HG03139 (cell line): ENCODE results near the gene TMEM248.
"Not testable (repeated sequence)": the region's sequence is repeated elsewhere in the genome, so short reads cannot be mapped to it uniquely, and the experiment has no call there.

ENCODE experiments used
- ATAC-seq: cut with Tn5 transposase; IDR thresholded peaks from one replicate; pipeline ENCODE4 v1.9.1; 2021; ENCODE audit not compliant: unreplicated experiment

Gene TMEM248

GRCh38 chr7:66907731-66908130 is 13.3 kb upstream of the TMEM248 start:
- no peak for ATAC-seq

GRCh38 chr7:66908598-66908997 is 12.4 kb upstream of the TMEM248 start:
- not testable (repeated sequence) for ATAC-seq

- ATAC-seq, result no peak
Measured at GRCh38 chr7:66910789-66911188, 10.2 kb upstream of the TMEM248 start.

GRCh38 chr7:66911191-66911590 is 9.8 kb upstream of the TMEM248 start:
- ATAC-seq, result not testable (repeated sequence)

- ATAC-seq, result no peak
Measured at GRCh38 chr7:66912195-66912594, 8.8 kb upstream of the TMEM248 start.

GRCh38 chr7:66913118-66914037 is 7.6 kb upstream of the TMEM248 start:
- no peak for ATAC-seq

- not testable (repeated sequence) for ATAC-seq
Measured at GRCh38 chr7:66917904-66918303, 3.1 kb upstream of the TMEM248 start.

GRCh38 chr7:66919304-66919703 is 1.7 kb upstream of the TMEM248 start:
- ATAC-seq, result no peak

GRCh38 chr7:66919704-66920103 is 1.3 kb upstream of the TMEM248 start:
- ATAC-seq, result no peak

GRCh38 chr7:66920256-66920655 is 769 bp upstream of the TMEM248 start:
- ATAC-seq, result no peak

- peak; percentile 9 for ATAC-seq
Measured at GRCh38 chr7:66921396-66921917, 432 bp downstream of the TMEM248 start.

- no peak for ATAC-seq
Measured at GRCh38 chr7:66921918-66922486, 977 bp downstream of the TMEM248 start.

- ATAC-seq, result no peak
Measured at GRCh38 chr7:66925255-66925654, 4.2 kb downstream of the TMEM248 start.

- ATAC-seq, result no peak
Measured at GRCh38 chr7:66927348-66927948, 6.4 kb downstream of the TMEM248 start.

GRCh38 chr7:66928388-66928787 is 7.4 kb downstream of the TMEM248 start:
- ATAC-seq, result no peak

- no peak for ATAC-seq
Measured at GRCh38 chr7:66929165-66929564, 8.1 kb downstream of the TMEM248 start.

- ATAC-seq, result no peak
Measured at GRCh38 chr7:66929935-66930334, 8.9 kb downstream of the TMEM248 start.

GRCh38 chr7:66930341-66930740 is 9.3 kb downstream of the TMEM248 start:
- ATAC-seq, result no peak

- no peak for ATAC-seq
Measured at GRCh38 chr7:66933469-66933868, 12.4 kb downstream of the TMEM248 start.

GRCh38 chr7:66937940-66938339 is 16.9 kb downstream of the TMEM248 start:
- ATAC-seq, result no peak

- no peak for ATAC-seq
Measured at GRCh38 chr7:66939325-66939724, 18.3 kb downstream of the TMEM248 start.

GRCh38 chr7:66946545-66946944 is 25.5 kb downstream of the TMEM248 start:
- no peak for ATAC-seq
